ENCODE results near the gene PASK. TPM values are rescaled to one million over a fixed set of nuclear protein-coding genes. Genes with fewer than 3 reads are reported as not detected.

PASK gene
- total and polyA plus RNA-seq, 2 of the 4 experiments (the other 2 are of a cell fraction), result 4.1 TPM

- Histone ChIP-seq H2BK5ac (ENCODE audit: low read depth, low read length, poor library complexity, severe bottlenecking) (no peak overlapping the region), H3K9ac (ENCODE audit: low read depth, low read length) (no peak overlapping the region), H4K5ac (ENCODE audit: low read depth, low read length) (no peak overlapping the region), H3K4ac (ENCODE audit: low read depth, low read length) (no peak overlapping the region), H4K20me1 (ENCODE audit: insufficient read depth, low read length) (no peaks in the 10 kb centered on the region), H3K4me2 (ENCODE audit: low read depth, low read length) (no peak overlapping the region), H2AK5ac (ENCODE audit: low read depth, low read length) (no peak overlapping the region), H2BK120ac (ENCODE audit: low read depth, low read length) (no peak overlapping the region), H3K27ac (ENCODE audit: insufficient read depth, low read length) (no peak overlapping the region), H3K56ac (ENCODE audit: extremely low read depth, insufficient read depth, low read length) (no peak overlapping the region), H4K8ac (ENCODE audit: low read depth in 2 of 2, low read length in 2 of 2) (no peak overlapping the region), H2AK9ac (replicated peaks; ENCODE audit: low read depth, low read length, poor library complexity) (no peak overlapping the region), H3K4me1 (ENCODE audit: control insufficient read depth, insufficient read depth, low read length) (no peaks in the 10 kb centered on the region), H3K36me3 (ENCODE audit: control insufficient read depth, insufficient read depth, low read length) (peaks cover 3% of the 10 kb centered on the region; the same call in 1 of the 2 replicates), H3K27me3 (ENCODE audit: control insufficient read depth, insufficient read depth, low read length) (no peaks in the 10 kb centered on the region), H3K18ac (ENCODE audit: low read depth, low read length) (no peak overlapping the region), H3K23ac (ENCODE audit: low read depth, low read length) (no peak overlapping the region), H2BK20ac (ENCODE audit: low read depth, low read length) (no peak overlapping the region), H2AFZ (replicated peaks; ENCODE audit: low read length, poor library complexity) (no peak overlapping the region), H3K79me1 (ENCODE audit: low read depth in 1 of 2, low read length in 2 of 2) (peaks cover 0 to 2% of the 10 kb centered on the region in 2 experiments; a peak in 1 of 4 replicates), H3K9me3 (ENCODE audit: control insufficient read depth, insufficient read depth, low read length) (no peaks in the 10 kb centered on the region), H3K9me1 (ENCODE audit: insufficient read depth, low read length) (no peaks in the 10 kb centered on the region), H2BK15ac (ENCODE audit: low read depth, low read length) (no peak overlapping the region), H4K91ac (ENCODE audit: insufficient read depth, low read depth, low read length) (no peak overlapping the region), H3K4me3 (ENCODE audit: insufficient read depth, low read depth, low read length) (no peak overlapping the region), H3K14ac (replicated peaks; ENCODE audit: low read depth, low read length) (no peak overlapping the region)
- ChIA-PET CTCF (no interaction called here), POLR2A (ENCODE audit: unreplicated experiment) (no interaction called here)
- no TSS peak for BruUV-seq (replicated peaks)
- in situ Hi-C loops (cut with MboI; ENCODE audit: low sequenced_read_pairs) (no loop called here), intact Hi-C loops (cut with micrococcal nuclease) (no loop called here), dilution Hi-C loops (cut with HindIII; ENCODE audit: low sequenced_read_pairs, unreplicated experiment) (no loop called here)
- ATAC-seq (ENCODE audit: low read depth) (no peak), DNase-seq (no peak)
- WGBS, 2 experiments (ENCODE audit: extremely low coverage in 2 of 2, insufficient read length in 1 of 2), result 93% methylated on average over 13 of the region's 24 CpGs; no CpG with 5 or more reads in 1 of the 2 experiments
- no peak for TF ChIP-seq POLR2A (IDR thresholded peaks at IDR 0.05; ENCODE audit: low read depth, low read length)
- TF ChIP-seq ELK1 (IDR thresholded peaks at IDR 0.05; ENCODE audit: borderline replicate concordance, low read depth, low read length), result no peak
- TF ChIP-seq RFX5 (IDR thresholded peaks at IDR 0.05; ENCODE audit: low read depth, low read length), result no peak
- no peak for TF ChIP-seq FOS (IDR thresholded peaks at IDR 0.05; ENCODE audit: low read depth, low read length)
- no peak for TF ChIP-seq USF2 (IDR thresholded peaks at IDR 0.05; ENCODE audit: low read depth, low read length)
- TF ChIP-seq RAD21 (IDR thresholded peaks at IDR 0.05; ENCODE audit: low read length), result no peak
- TF ChIP-seq NFE2L2 (IDR thresholded peaks at IDR 0.05; ENCODE audit: low read depth, low read length), result no peak
- TF ChIP-seq CTCF (conservative IDR thresholded peaks at IDR 0.05; ENCODE audit: low read depth, low read length), result no peak
- no peak for TF ChIP-seq SMC3 (IDR thresholded peaks at IDR 0.05; ENCODE audit: low read depth, low read length)
- no peak for TF ChIP-seq MAFK (IDR thresholded peaks at IDR 0.05; ENCODE audit: low read depth, low read length)
Measured at GRCh38 chr2:241139531-241140444, 9.5 kb downstream of the PASK start.

Data from IMR-90 (cell line).